ENCODE data around the gene IPO11.
"Not testable (repeated sequence)": the region's sequence is repeated elsewhere in the genome, so short reads cannot be mapped to it uniquely, and the experiment has no call there.

IPO11 gene

GRCh38 chr5:62607615-62608014 is 195.1 kb downstream of the IPO11 start:
- no peak for FAIRE-seq

GRCh38 chr5:62608529-62609511 is 196.3 kb downstream of the IPO11 start:
- no peak for FAIRE-seq

GRCh38 chr5:62614355-62614754 is 201.8 kb downstream of the IPO11 start:
- FAIRE-seq, result no peak

GRCh38 chr5:62616615-62617277 is 204.2 kb downstream of the IPO11 start:
- FAIRE-seq, result no peak

- FAIRE-seq, result peak; percentile 78
Observed at GRCh38 chr5:62617943-62618342, 205.4 kb downstream of the IPO11 start.

- no peak for FAIRE-seq
Observed at GRCh38 chr5:62620761-62621160, 208.2 kb downstream of the IPO11 start.

GRCh38 chr5:62621280-62621679 is 208.7 kb downstream of the IPO11 start:
- FAIRE-seq, result no peak

- no peak for FAIRE-seq
Observed at GRCh38 chr5:62623271-62623670, 210.7 kb downstream of the IPO11 start.

- FAIRE-seq, result not testable (repeated sequence)
Observed at GRCh38 chr5:62624436-62624835, 211.9 kb downstream of the IPO11 start.

GRCh38 chr5:62626534-62626933 is 214.0 kb downstream of the IPO11 start:
- no peak for FAIRE-seq

- FAIRE-seq, result no peak
Observed at GRCh38 chr5:62627121-62627520, 214.6 kb downstream of the IPO11 start.

GRCh38 chr5:62627901-62628300 is 215.3 kb downstream of the IPO11 start:
- no peak for FAIRE-seq

- no peak for FAIRE-seq
Observed at GRCh38 chr5:62631909-62632580, 219.5 kb downstream of the IPO11 start.

GRCh38 chr5:62633243-62633642 is 220.7 kb downstream of the IPO11 start:
- no peak for FAIRE-seq

- FAIRE-seq, result no peak
Observed at GRCh38 chr5:62640446-62640845, 227.9 kb downstream of the IPO11 start.

- FAIRE-seq, result no peak
Observed at GRCh38 chr5:62642468-62642867, 229.9 kb downstream of the IPO11 start.

GRCh38 chr5:62643556-62644451 is 231.2 kb downstream of the IPO11 start:
- no peak for FAIRE-seq

- no peak for FAIRE-seq
Observed at GRCh38 chr5:62645223-62645622, 232.7 kb downstream of the IPO11 start.

GRCh38 chr5:62647241-62647640 is 234.7 kb downstream of the IPO11 start:
- no peak for FAIRE-seq

GRCh38 chr5:62649025-62649424 is 236.5 kb downstream of the IPO11 start:
- no peak for FAIRE-seq

GRCh38 chr5:62649476-62650113 is 237.0 kb downstream of the IPO11 start:
- FAIRE-seq, result no peak

GRCh38 chr5:62650197-62650596 is 237.6 kb downstream of the IPO11 start:
- no peak for FAIRE-seq

All from islet of Langerhans (tissue), 1 donor.